Loucy (cell line): ENCODE measurements around the gene SERAC1.
"Not testable (repeated sequence)": the region's sequence is repeated elsewhere in the genome, so short reads cannot be mapped to it uniquely, and the experiment has no call there.

Experiments used
- H2AFZ ChIP-seq: fragments of 200-600 bp; sonication (generic); 2 replicates; pipeline ENCODE4 v1.6.0; 2016; ENCODE audit warnings: antibody characterized with exemption, mild to moderate bottlenecking, low read length, moderate library complexity
- H3F3A ChIP-seq: fragments of 200-600 bp; 2 replicates; pipeline ENCODE4 v1.6.0; 2016; ENCODE audit warnings: antibody characterized with exemption, low read depth, mild to moderate bottlenecking
- H3K27me3 ChIP-seq: fragments of 200-600 bp; sonication (generic); 2 replicates; pipeline ENCODE4 v1.6.1; 2014; ENCODE audit warnings: low read length, mild to moderate bottlenecking; ENCODE audit not compliant: insufficient read depth, poor library complexity, severe bottlenecking
- H3K36me3 ChIP-seq: fragments of 200-600 bp; sonication (generic); 2 replicates; pipeline ENCODE4 v1.6.1; 2016; ENCODE audit warnings: low read length; ENCODE audit not compliant: insufficient read depth
- H3K4me1 ChIP-seq: fragments of 200-600 bp; sonication (generic); 2 replicates; pipeline ENCODE4 v1.5.1; 2014; ENCODE audit warnings: low read length, mild to moderate bottlenecking; ENCODE audit not compliant: insufficient read depth, poor library complexity, severe bottlenecking
- H3K4me2 ChIP-seq: fragments of 200-600 bp; sonication (generic); 2 replicates; pipeline ENCODE4 v1.6.0; 2014; ENCODE audit warnings: antibody characterized with exemption, low read length, low read depth, mild to moderate bottlenecking; ENCODE audit not compliant: poor library complexity, severe bottlenecking
- H3K4me3 ChIP-seq: fragments of 200-600 bp; sonication (generic); 2 replicates; pipeline ENCODE4 v1.5.1; 2014; ENCODE audit warnings: low read length, mild to moderate bottlenecking, mixed read lengths; ENCODE audit not compliant: poor library complexity, severe bottlenecking
- H3K79me2 ChIP-seq: fragments of 200-600 bp; sonication (generic); 2 replicates; pipeline ENCODE4 v1.6.1; 2014; ENCODE audit warnings: low read length; ENCODE audit not compliant: insufficient read depth
- H3K9ac ChIP-seq: fragments of 200-600 bp; sonication (generic); 2 replicates; pipeline ENCODE4 v1.6.0; 2014; ENCODE audit warnings: mild to moderate bottlenecking, low read depth, low read length, moderate library complexity; ENCODE audit not compliant: poor library complexity, severe bottlenecking
- H3K9me2 ChIP-seq: fragments of 200-600 bp; sonication (generic); replicated peaks from 2 replicates; pipeline ENCODE4 v1.6.1; 2016; ENCODE audit warnings: low read depth, low read length, mixed read lengths
- H3K9me3 ChIP-seq: fragments of 200-600 bp; sonication (generic); 2 replicates; pipeline ENCODE4 v1.6.1; 2014; ENCODE audit warnings: mild to moderate bottlenecking, antibody characterized with exemption, low read length, low read depth; ENCODE audit not compliant: insufficient read depth
- H4K20me1 ChIP-seq: fragments of 200-600 bp; sonication (generic); 2 replicates; pipeline ENCODE4 v1.6.0; 2014; ENCODE audit warnings: antibody characterized with exemption, low read length, mild to moderate bottlenecking; ENCODE audit not compliant: insufficient read depth, poor library complexity, severe bottlenecking
- CTCF ChIP-seq: fragments of 200-600 bp; sonication (generic); conservative IDR thresholded peaks from 2 replicates; pipeline ENCODE4 v1.5.1; 2014; ENCODE audit warnings: mild to moderate bottlenecking, antibody characterized with exemption, low read length
- EZH2phosphoT487 ChIP-seq: fragments of 200-600 bp; IDR thresholded peaks from 2 replicates; pipeline ENCODE4 v1.6.1; 2018; ENCODE audit warnings: antibody characterized with exemption, mild to moderate bottlenecking, moderate library complexity, borderline replicate concordance

The SERAC1 gene

GRCh38 chr6:158172001-158172400 is 3.9 kb upstream of the SERAC1 start:
- H3K4me1 ChIP-seq, result peaks cover 5% of the 10 kb centered on the region
- H3K9ac ChIP-seq, result no peak overlapping the region
- H3K36me3 ChIP-seq, result no peaks in the 10 kb centered on the region
- peaks cover 8% of the 10 kb centered on the region for H3K79me2 ChIP-seq
- H4K20me1 ChIP-seq, result no peaks in the 10 kb centered on the region
- H3K9me3 ChIP-seq, result no peaks in the 10 kb centered on the region
- no peaks in the 10 kb centered on the region; the same call in 1 of the 2 replicates for H3F3A ChIP-seq
- no peak overlapping the region for H3K4me3 ChIP-seq
- no peak overlapping the region for H3K4me2 ChIP-seq
- H3K9me2 ChIP-seq, result no peaks in the 10 kb centered on the region
- H3K27me3 ChIP-seq, result no peaks in the 10 kb centered on the region
- TF ChIP-seq EZH2phosphoT487 (no peak), CTCF (no peak)
- no peak overlapping the region for H2AFZ ChIP-seq

GRCh38 chr6:158170656-158171081 is 2.6 kb upstream of the SERAC1 start:
- Histone ChIP-seq H3K9me3 (no peaks in the 10 kb centered on the region), H2AFZ (no peak overlapping the region), H3K9me2 (no peaks in the 10 kb centered on the region), H3K4me2 (no peak overlapping the region), H3K9ac (no peak overlapping the region), H3K79me2 (peaks cover 21% of the 10 kb centered on the region), H3K27me3 (no peaks in the 10 kb centered on the region), H3K4me1 (peaks cover 18% of the 10 kb centered on the region), H3F3A (no peaks in the 10 kb centered on the region; the same call in 1 of the 2 replicates), H3K4me3 (no peak overlapping the region), H4K20me1 (no peaks in the 10 kb centered on the region), H3K36me3 (no peaks in the 10 kb centered on the region)
- TF ChIP-seq CTCF (no peak), EZH2phosphoT487 (no peak)

GRCh38 chr6:158169634-158170033 is 1.6 kb upstream of the SERAC1 start:
- H3K4me2 ChIP-seq, H4K20me1 ChIP-seq, H3K9me2 ChIP-seq, H2AFZ ChIP-seq, H3K36me3 ChIP-seq, H3K27me3 ChIP-seq, H3K9me3 ChIP-seq, H3F3A ChIP-seq, H3K9ac ChIP-seq, H3K4me3 ChIP-seq: not testable (repeated sequence)
- Histone ChIP-seq H3K79me2 (peaks cover 26% of the 10 kb centered on the region), H3K4me1 (peaks cover 26% of the 10 kb centered on the region)

GRCh38 chr6:158165919-158166416 is 2.1 kb downstream of the SERAC1 start:
- Histone ChIP-seq H3K4me1 (peaks cover 41% of the 10 kb centered on the region), H4K20me1 (no peaks in the 10 kb centered on the region), H3K9me2 (no peaks in the 10 kb centered on the region), H3K9me3 (no peaks in the 10 kb centered on the region), H3F3A (no peaks in the 10 kb centered on the region; the same call in 1 of the 2 replicates), H3K36me3 (no peaks in the 10 kb centered on the region), H3K27me3 (no peaks in the 10 kb centered on the region), H2AFZ (no peak overlapping the region), H3K9ac (peak overlapping the region; percentile 80), H3K79me2 (peaks cover 39% of the 10 kb centered on the region), H3K4me3 (peak overlapping the region; percentile 86), H3K4me2 (peak overlapping the region; percentile 91)
- no peak for TF ChIP-seq CTCF
- TF ChIP-seq EZH2phosphoT487, result no peak
